Measurements from ENCODE around the gene FKBP5.

Gene FKBP5

GRCh38 chr6:35668096-35668495 lies 20.6 kb downstream of the FKBP5 start:
- Histone ChIP-seq H3K4me1 (ENCODE audit: control insufficient read depth in 2 of 2, insufficient read depth in 2 of 2, low read length in 2 of 2) (peaks cover 6 to 10% of the 10 kb centered on the region in 2 donors), H3K4me3 (ENCODE audit: low read length in 2 of 2) (no peak overlapping the region), H3K9ac (ENCODE audit: low read depth in 1 of 2, low read length in 2 of 2) (no peak overlapping the region), H3K27me3 (ENCODE audit: control insufficient read depth in 2 of 2, insufficient read depth in 2 of 2, low read length in 2 of 2) (no peaks in the 10 kb centered on the region), H3K9me3 (ENCODE audit: control insufficient read depth in 2 of 2, low read length in 2 of 2) (no peaks in the 10 kb centered on the region), H3K36me3 (ENCODE audit: control insufficient read depth in 2 of 2, insufficient read depth in 2 of 2, low read length in 2 of 2) (no peaks in the 10 kb centered on the region), H3K27ac (ENCODE audit: low read depth in 2 of 2, low read length in 2 of 2) (peak overlapping the region in 1 of 2 donors; percentile 56)

- Histone ChIP-seq H3K9ac (ENCODE audit: low read depth in 1 of 2, low read length in 2 of 2) (no peak overlapping the region), H3K27ac (ENCODE audit: low read depth in 2 of 2, low read length in 2 of 2) (no peak overlapping the region), H3K4me3 (ENCODE audit: low read length in 2 of 2) (no peak overlapping the region), H3K36me3 (ENCODE audit: control insufficient read depth in 2 of 2, insufficient read depth in 2 of 2, low read length in 2 of 2) (no peaks in the 10 kb centered on the region), H3K4me1 (ENCODE audit: control insufficient read depth in 2 of 2, insufficient read depth in 2 of 2, low read length in 2 of 2) (peaks cover 6 to 10% of the 10 kb centered on the region in 2 donors), H3K9me3 (ENCODE audit: control insufficient read depth in 2 of 2, low read length in 2 of 2) (no peaks in the 10 kb centered on the region), H3K27me3 (ENCODE audit: control insufficient read depth in 2 of 2, insufficient read depth in 2 of 2, low read length in 2 of 2) (no peaks in the 10 kb centered on the region)
Observed at GRCh38 chr6:35665573-35665972, 23.1 kb downstream of the FKBP5 start.

DNA sequence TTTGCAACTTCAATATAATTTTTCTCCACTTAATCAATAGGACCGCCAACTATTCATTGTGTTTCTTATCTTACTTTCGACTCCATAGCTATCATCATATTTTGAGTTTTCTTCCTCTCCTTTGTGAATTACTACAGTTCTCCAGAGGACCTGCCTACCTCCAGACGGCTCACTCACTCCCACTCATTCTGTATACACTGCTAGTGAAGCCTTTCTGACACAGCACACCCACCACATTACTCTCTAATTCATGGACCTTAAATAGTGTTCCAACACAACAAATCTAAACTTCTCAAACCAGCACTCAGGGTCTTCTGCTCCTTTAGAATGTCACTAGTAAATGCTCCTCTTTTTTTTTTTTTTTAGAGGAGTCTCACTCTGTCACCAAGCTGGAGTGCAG lies 23.8 kb downstream of the FKBP5 start:
- no peak overlapping the region for H3K4me3 ChIP-seq (ENCODE audit: low read length in 2 of 2)
- H3K27me3 ChIP-seq (ENCODE audit: control insufficient read depth in 2 of 2, insufficient read depth in 2 of 2, low read length in 2 of 2), result no peaks in the 10 kb centered on the region
- H3K36me3 ChIP-seq (ENCODE audit: control insufficient read depth in 2 of 2, insufficient read depth in 2 of 2, low read length in 2 of 2), result no peaks in the 10 kb centered on the region
- peaks cover 6 to 10% of the 10 kb centered on the region in 2 donors for H3K4me1 ChIP-seq (ENCODE audit: control insufficient read depth in 2 of 2, insufficient read depth in 2 of 2, low read length in 2 of 2)
- H3K9ac ChIP-seq (ENCODE audit: low read depth in 1 of 2, low read length in 2 of 2), result no peak overlapping the region
- no peak overlapping the region for H3K27ac ChIP-seq (ENCODE audit: low read depth in 2 of 2, low read length in 2 of 2)
- H3K9me3 ChIP-seq (ENCODE audit: control insufficient read depth in 2 of 2, low read length in 2 of 2), result no peaks in the 10 kb centered on the region

- Histone ChIP-seq H3K9ac (ENCODE audit: low read depth in 1 of 2, low read length in 2 of 2) (peak overlapping the region in 1 of 2 donors; percentile 0), H3K36me3 (ENCODE audit: control insufficient read depth in 2 of 2, insufficient read depth in 2 of 2, low read length in 2 of 2) (no peaks in the 10 kb centered on the region), H3K4me3 (ENCODE audit: low read length in 2 of 2) (no peak overlapping the region), H3K27me3 (ENCODE audit: control insufficient read depth in 2 of 2, insufficient read depth in 2 of 2, low read length in 2 of 2) (no peaks in the 10 kb centered on the region), H3K9me3 (ENCODE audit: control insufficient read depth in 2 of 2, low read length in 2 of 2) (no peaks in the 10 kb centered on the region), H3K27ac (ENCODE audit: low read depth in 2 of 2, low read length in 2 of 2) (no peak overlapping the region), H3K4me1 (ENCODE audit: control insufficient read depth in 2 of 2, insufficient read depth in 2 of 2, low read length in 2 of 2) (peaks cover 2 to 3% of the 10 kb centered on the region in 2 donors)
Observed at GRCh38 chr6:35663447-35664235, 25.1 kb downstream of the FKBP5 start.

GRCh38 chr6:35662999-35663398 lies 25.7 kb downstream of the FKBP5 start:
- no peak overlapping the region for H3K9ac ChIP-seq (ENCODE audit: low read depth in 1 of 2, low read length in 2 of 2)
- no peaks in the 10 kb centered on the region for H3K36me3 ChIP-seq (ENCODE audit: control insufficient read depth in 2 of 2, insufficient read depth in 2 of 2, low read length in 2 of 2)
- no peaks in the 10 kb centered on the region for H3K9me3 ChIP-seq (ENCODE audit: control insufficient read depth in 2 of 2, low read length in 2 of 2)
- H3K4me1 ChIP-seq (ENCODE audit: control insufficient read depth in 2 of 2, insufficient read depth in 2 of 2, low read length in 2 of 2), result peaks cover under 1 to 3% of the 10 kb centered on the region in 2 donors
- no peak overlapping the region for H3K27ac ChIP-seq (ENCODE audit: low read depth in 2 of 2, low read length in 2 of 2)
- H3K4me3 ChIP-seq (ENCODE audit: low read length in 2 of 2), result no peak overlapping the region
- no peaks in the 10 kb centered on the region for H3K27me3 ChIP-seq (ENCODE audit: control insufficient read depth in 2 of 2, insufficient read depth in 2 of 2, low read length in 2 of 2)

DNA sequence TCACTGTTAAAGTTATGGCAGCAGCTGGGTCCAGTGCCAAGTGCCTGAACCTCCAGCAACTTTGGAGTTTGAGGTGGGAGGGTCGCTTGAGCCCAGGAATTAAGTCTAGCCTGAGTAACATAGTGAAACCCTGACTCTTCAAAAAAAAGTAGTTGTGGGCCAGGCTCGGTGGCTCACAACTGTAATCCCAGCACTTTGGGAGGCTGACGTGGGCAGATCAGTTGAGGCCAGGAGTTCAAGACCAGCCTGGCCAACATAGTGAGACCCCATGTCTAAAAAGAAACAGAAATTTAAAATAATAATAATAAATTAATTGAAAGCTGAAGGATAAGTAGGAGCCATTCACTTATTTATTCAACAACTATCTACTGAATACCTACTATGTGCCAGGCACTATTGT lies 33.8 kb downstream of the FKBP5 start:
- Histone ChIP-seq H3K4me1 (ENCODE audit: control insufficient read depth in 2 of 2, insufficient read depth in 2 of 2, low read length in 2 of 2) (no peaks in the 10 kb centered on the region), H3K4me3 (ENCODE audit: low read length in 2 of 2) (no peak overlapping the region), H3K27ac (ENCODE audit: low read depth in 2 of 2, low read length in 2 of 2) (no peak overlapping the region), H3K27me3 (ENCODE audit: control insufficient read depth in 2 of 2, insufficient read depth in 2 of 2, low read length in 2 of 2) (no peaks in the 10 kb centered on the region), H3K9ac (ENCODE audit: low read depth in 1 of 2, low read length in 2 of 2) (no peak overlapping the region), H3K36me3 (ENCODE audit: control insufficient read depth in 2 of 2, insufficient read depth in 2 of 2, low read length in 2 of 2) (no peaks in the 10 kb centered on the region), H3K9me3 (ENCODE audit: control insufficient read depth in 2 of 2, low read length in 2 of 2) (no peaks in the 10 kb centered on the region)

DNA sequence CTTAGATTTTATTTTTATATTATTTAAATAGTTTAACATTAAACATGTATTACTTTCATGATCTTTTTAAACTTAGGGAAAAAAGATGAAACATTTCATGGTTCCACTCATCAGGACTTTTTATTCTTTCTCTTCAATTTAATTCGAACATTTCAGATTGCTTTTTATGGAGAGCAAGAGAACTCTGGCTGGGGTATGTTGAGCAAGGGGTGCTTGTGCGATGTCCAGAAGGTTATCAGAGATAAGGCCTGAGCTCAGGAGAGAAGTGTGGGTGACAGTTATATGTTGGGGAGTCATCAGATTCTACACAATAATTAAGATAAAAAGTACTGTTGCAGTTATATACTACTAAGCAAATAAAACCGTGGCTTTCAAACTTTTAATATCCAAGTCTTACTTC lies 37.5 kb downstream of the FKBP5 start:
- Histone ChIP-seq H3K27me3 (ENCODE audit: control insufficient read depth in 2 of 2, insufficient read depth in 2 of 2, low read length in 2 of 2) (no peaks in the 10 kb centered on the region), H3K4me1 (ENCODE audit: control insufficient read depth in 2 of 2, insufficient read depth in 2 of 2, low read length in 2 of 2) (no peaks in the 10 kb centered on the region), H3K36me3 (ENCODE audit: control insufficient read depth in 2 of 2, insufficient read depth in 2 of 2, low read length in 2 of 2) (no peaks in the 10 kb centered on the region), H3K9me3 (ENCODE audit: control insufficient read depth in 2 of 2, low read length in 2 of 2) (no peaks in the 10 kb centered on the region), H3K27ac (ENCODE audit: low read depth in 2 of 2, low read length in 2 of 2) (no peak overlapping the region), H3K9ac (ENCODE audit: low read depth in 1 of 2, low read length in 2 of 2) (no peak overlapping the region), H3K4me3 (ENCODE audit: low read length in 2 of 2) (no peak overlapping the region)

GRCh38 chr6:35650015-35650414 lies 38.7 kb downstream of the FKBP5 start:
- no peak overlapping the region for H3K27ac ChIP-seq (ENCODE audit: low read depth in 2 of 2, low read length in 2 of 2)
- no peaks in the 10 kb centered on the region for H3K27me3 ChIP-seq (ENCODE audit: control insufficient read depth in 2 of 2, insufficient read depth in 2 of 2, low read length in 2 of 2)
- H3K36me3 ChIP-seq (ENCODE audit: control insufficient read depth in 2 of 2, insufficient read depth in 2 of 2, low read length in 2 of 2), result peaks cover 0 to 5% of the 10 kb centered on the region in 2 donors
- no peaks in the 10 kb centered on the region for H3K4me1 ChIP-seq (ENCODE audit: control insufficient read depth in 2 of 2, insufficient read depth in 2 of 2, low read length in 2 of 2)
- H3K9me3 ChIP-seq (ENCODE audit: control insufficient read depth in 2 of 2, low read length in 2 of 2), result no peaks in the 10 kb centered on the region
- H3K9ac ChIP-seq (ENCODE audit: low read depth in 1 of 2, low read length in 2 of 2), result no peak overlapping the region
- no peak overlapping the region for H3K4me3 ChIP-seq (ENCODE audit: low read length in 2 of 2)

DNA sequence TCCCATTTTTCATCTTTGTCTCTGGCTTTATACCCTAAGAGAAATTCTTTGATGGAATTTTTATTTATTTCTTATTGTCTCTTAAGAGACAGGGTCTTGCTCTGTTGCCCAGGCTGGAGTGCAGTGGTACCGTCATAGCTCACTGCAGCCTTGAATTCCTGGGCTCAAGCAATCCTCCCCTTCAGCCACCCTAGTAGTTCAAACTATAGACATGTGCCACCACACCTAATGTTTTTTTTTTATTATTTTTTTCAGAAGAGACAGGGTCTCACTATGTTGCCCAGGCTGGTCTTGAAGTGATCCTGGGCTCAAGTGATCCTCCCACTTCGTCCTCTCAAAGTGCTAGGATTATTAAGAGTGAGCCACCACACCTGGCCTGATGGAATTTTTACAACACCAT lies 40.5 kb downstream of the FKBP5 start:
- Histone ChIP-seq H3K27ac (ENCODE audit: low read depth in 2 of 2, low read length in 2 of 2) (no peak overlapping the region), H3K36me3 (ENCODE audit: control insufficient read depth in 2 of 2, insufficient read depth in 2 of 2, low read length in 2 of 2) (peaks cover 0 to 7% of the 10 kb centered on the region in 2 donors), H3K9me3 (ENCODE audit: control insufficient read depth in 2 of 2, low read length in 2 of 2) (no peaks in the 10 kb centered on the region), H3K4me1 (ENCODE audit: control insufficient read depth in 2 of 2, insufficient read depth in 2 of 2, low read length in 2 of 2) (no peaks in the 10 kb centered on the region), H3K9ac (ENCODE audit: low read depth in 1 of 2, low read length in 2 of 2) (no peak overlapping the region), H3K27me3 (ENCODE audit: control insufficient read depth in 2 of 2, insufficient read depth in 2 of 2, low read length in 2 of 2) (no peaks in the 10 kb centered on the region), H3K4me3 (ENCODE audit: low read length in 2 of 2) (no peak overlapping the region)

DNA sequence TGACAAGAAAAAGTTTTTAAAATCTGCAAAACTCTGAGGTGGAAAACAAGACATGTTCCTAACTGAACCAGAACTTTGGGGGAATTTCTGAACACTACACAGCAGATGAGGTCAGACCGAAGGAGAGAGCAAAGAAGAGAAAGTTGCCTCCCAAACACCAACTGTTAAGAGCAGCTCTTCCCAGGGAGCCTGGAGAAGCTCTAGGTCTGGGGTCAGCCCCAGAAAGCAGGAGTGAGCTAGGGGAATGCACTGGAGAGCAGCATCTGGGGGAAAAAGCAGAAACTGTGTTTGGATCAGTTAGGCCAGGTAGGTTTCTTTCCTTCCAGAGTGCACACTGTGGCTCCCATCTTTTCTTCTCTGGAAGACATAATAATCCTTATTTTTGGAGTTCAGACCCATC lies 41.3 kb downstream of the FKBP5 start:
- Histone ChIP-seq H3K9ac (ENCODE audit: low read depth in 1 of 2, low read length in 2 of 2) (no peak overlapping the region), H3K9me3 (ENCODE audit: control insufficient read depth in 2 of 2, low read length in 2 of 2) (no peaks in the 10 kb centered on the region), H3K4me1 (ENCODE audit: control insufficient read depth in 2 of 2, insufficient read depth in 2 of 2, low read length in 2 of 2) (no peaks in the 10 kb centered on the region), H3K36me3 (ENCODE audit: control insufficient read depth in 2 of 2, insufficient read depth in 2 of 2, low read length in 2 of 2) (peaks cover 0 to 15% of the 10 kb centered on the region in 2 donors), H3K27me3 (ENCODE audit: control insufficient read depth in 2 of 2, insufficient read depth in 2 of 2, low read length in 2 of 2) (no peaks in the 10 kb centered on the region), H3K4me3 (ENCODE audit: low read length in 2 of 2) (no peak overlapping the region), H3K27ac (ENCODE audit: low read depth in 2 of 2, low read length in 2 of 2) (no peak overlapping the region)
